T-helper 2 cell treated with Interferon-gamma antibody and Interleukin-4, amounts not matched to agents 100 ng/mL and 5 ng/mL, for 36 hours (primary cell): ENCODE results near the gene RPUSD1. TPM values are rescaled to one million over a fixed set of nuclear protein-coding genes. Genes with fewer than 3 reads are reported as not detected.

Experiments
- intact Hi-C: fragments of 100-400 bp; cut with micrococcal nuclease; formaldehyde crosslinking; loops from one replicate; pipeline ENCODE4 v1.15.1; 2023
- total RNA-seq: library from RNA; stranded (reverse); gene quantifications from 2 replicates; pipeline ENCODE4 v1.2.3, GENCODE V29; 2022

Gene RPUSD1
- total RNA-seq, 1 donor from 2014 or later: 34.8 TPM

DNA sequence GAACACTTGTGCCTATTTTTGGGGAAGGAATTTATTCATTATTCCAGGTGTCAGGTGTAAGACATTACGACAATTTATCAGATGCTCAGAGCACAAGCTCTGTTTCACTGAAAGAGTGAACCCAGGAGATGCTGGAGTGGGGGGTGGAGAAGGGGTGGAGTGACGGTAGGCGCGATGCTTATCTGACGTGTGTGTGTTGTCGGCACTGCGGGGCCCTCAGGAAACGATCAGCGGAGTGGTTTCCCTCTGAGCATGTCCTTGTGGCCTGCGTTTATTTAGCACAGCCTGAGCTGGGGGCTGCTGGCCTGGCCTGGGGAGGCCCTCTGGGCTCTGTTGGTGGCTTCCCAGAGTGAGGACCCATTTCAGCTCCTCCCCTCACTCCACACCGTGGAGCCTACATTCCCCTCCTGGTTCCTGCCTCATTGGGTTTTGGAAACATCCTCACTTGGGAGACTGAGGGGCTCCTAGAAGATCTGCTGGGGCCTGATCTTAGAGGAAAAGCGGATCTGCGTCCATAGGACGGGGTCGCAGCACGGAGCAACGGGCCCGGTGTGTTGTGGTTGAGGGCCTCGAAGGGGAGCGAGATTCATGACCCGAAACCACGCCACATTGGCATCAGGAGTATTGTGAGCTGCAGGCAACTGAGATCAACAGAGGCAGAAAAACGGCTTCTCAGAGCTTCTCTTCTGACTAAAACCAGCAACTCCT, 31.3 kb upstream of the RPUSD1 start:
- intact Hi-C loops: no loop called here

DNA sequence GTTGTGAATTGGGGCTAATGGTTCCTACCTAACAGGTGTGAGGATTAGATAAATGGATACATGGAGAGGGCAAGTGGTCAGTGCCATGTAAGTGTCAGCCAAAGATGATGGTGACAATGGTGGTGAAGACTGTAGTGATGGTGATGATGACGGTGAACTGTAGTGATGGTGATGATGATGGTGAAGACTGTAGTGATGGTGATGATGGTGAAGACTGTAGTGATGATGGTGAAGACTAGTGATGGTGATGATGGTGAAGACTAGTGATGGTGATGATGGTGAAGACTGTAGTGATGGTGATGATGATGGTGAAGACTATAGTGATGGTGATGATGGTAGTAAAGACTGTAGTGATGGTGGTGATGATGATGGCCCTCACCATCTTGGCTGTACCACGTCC, 30.4 kb upstream of the RPUSD1 start:
- intact Hi-C loops: no loop called here

DNA sequence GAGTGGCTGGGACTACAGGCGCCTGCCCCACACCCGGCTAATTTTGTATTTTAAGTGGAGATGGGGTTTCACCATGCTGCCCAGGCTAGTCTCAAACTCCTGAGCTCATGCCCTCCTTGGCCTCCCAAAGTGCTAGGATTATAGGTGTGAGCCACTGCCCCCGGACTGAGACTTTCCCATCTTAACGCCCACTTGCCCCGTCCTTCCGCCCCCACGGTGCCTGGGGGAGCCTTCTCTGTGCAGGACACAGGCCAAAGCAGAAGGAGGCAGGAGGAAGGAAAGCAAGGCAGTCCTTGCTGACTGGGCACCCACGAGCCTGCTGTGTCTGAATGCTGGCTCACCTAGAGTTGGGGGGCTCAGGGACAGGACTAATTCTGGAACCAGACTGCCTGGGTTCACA, 30.0 kb upstream of the RPUSD1 start:
- intact Hi-C loops: no loop called here

DNA sequence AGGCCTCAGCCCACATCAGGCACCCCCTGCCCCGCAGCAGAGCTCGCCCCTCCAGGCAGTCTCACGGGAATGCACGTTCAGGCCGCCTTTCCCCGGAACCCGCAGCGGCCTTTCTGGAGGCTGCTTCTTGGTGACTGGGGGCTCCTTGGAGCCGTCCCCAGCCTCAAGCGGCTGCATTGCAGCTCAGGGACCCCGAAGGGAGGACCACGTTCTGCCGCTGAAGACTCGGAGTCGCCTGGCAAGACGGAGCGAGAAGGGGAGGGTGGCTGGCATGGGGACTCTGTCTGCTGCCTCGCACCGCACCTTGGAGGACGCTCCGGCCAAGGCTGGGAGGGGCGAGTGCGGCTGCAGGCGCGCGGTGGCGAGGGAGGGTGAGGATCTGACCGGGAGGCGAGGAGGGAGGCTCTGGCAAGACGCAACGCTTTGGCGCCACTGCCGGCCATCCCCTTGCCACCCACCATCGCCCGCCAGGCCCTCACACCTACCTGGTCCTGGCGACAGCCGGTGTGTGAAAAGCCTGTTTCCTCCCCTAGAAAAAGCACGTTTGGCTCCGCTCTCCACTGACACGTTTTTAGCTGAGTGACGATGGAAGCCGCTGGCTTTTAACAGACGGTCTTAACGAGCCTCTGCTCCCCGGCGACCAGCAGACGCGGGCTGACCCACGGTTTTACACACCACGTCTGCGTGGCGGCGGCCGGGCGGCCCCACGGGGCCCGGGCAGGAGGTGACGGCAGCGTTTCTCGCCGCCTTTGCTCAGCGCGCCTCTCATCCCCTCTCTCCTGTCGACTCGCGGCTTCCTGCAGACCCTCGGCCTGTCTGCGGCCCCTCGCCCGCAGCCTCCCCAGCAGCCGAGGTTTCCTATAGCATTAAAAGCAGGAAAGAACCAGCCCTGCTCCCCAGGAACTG, 29.1 kb upstream of the RPUSD1 start:
- intact Hi-C loops: no loop called here

DNA sequence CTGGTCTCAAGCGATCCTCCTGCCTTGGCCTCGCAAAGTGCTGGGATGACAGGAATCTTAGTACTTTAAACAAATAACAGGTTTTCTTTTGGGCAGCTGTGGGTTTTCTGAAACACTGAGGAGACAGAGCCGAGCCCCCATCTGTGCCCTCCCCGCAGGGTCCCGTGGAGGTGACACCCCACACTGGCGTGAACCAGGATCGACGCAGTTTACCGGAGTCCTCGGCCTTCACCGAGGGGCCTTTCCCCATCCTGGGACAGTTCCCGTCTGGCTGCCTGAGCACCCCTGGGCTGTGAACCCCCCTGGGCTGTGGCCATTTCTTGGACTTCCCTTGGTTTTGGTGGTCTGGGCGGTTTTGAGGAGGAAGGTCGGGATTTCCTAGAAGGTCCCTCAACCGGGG, 27.7 kb upstream of the RPUSD1 start:
- intact Hi-C loops: no loop called here

DNA sequence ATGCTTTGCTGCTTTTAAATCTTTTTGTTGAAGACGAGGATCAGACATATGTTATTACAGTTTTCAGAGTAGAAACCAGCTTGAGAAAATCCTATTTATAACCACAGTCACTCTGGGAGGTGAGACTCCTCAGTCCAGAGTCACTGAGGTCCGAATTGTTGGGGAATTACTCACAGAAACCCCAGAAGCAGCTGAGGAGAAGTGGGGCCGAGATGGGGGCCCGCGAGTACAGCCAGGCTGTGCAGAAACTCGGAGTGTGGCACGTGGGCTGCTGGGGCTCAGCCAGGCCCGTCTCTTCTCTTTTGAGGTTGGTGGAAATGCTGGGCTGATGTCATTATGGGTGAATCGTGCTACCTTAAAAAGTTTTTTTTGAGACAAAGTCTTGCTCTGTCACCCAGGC, 26.8 kb upstream of the RPUSD1 start:
- intact Hi-C loops: loop anchor here (5.0 kb wide), 1 partner anchor 242 kb away; no protein-coding TSS in a partner anchor

DNA sequence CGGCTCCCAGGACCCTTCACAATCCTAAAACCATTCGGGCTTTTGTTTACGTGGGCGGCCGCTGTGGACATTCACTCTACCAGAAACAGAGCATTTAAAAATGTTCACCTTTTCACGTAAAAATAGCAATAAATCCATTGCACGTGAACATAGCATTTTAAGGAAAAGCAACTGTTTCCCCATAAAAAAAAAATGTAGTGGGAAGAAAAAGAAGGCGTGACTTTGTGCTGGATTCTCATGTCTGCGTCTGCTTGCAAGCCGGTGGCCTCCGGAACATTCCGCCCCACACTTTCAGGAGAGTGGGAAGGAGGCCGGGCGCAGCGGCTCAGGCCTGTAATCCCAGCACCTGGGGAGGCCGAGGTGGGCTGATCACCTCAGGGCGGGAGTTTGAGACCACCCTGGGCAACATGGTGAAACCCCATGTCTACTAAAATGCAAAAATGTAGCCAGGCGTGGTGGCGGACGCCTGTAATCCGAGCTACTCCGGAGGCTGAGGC, 25.8 kb upstream of the RPUSD1 start:
- intact Hi-C loops: loop anchor here (2.0 to 5.0 kb wide), 2 partner anchors 243 to 289 kb away; no protein-coding TSS in a partner anchor

DNA sequence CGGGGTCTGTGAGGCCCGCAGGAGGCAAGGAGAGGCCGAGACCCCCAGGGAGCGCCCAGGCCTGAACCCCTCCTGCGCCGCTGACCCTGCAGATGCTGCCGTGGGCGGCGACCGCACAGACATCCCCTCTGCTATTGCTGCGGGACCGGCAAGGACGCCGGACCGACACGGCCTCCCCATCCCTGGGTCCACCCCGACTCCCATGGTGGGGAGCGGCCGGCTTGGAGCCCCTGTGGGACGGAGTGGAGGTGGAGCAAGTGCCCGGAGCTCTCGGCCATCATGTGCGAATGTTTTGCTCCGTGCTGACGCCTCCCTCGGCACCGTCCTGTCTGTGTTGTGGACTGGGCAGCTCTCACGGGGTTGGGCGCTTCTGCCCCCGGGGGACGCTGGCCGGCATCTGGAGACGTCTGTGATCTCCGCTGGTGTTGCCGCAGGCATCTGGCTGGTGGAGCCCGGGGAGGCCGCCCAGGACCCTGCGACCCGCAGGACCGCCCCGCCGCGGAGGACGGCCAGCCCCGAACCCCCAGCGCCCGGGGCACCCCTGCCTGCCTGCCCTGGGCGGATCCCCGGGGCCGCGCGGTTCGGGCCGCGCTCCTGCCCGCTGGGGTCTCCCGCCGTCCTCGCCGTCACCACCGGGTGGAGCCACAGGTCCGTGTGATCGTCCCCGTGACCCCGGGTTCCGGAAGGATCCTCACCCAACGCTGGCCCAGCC, 25.2 kb upstream of the RPUSD1 start:
- intact Hi-C loops: loop anchor here (2.0 to 5.0 kb wide), 2 partner anchors 244 to 289 kb away; no protein-coding TSS in a partner anchor

DNA sequence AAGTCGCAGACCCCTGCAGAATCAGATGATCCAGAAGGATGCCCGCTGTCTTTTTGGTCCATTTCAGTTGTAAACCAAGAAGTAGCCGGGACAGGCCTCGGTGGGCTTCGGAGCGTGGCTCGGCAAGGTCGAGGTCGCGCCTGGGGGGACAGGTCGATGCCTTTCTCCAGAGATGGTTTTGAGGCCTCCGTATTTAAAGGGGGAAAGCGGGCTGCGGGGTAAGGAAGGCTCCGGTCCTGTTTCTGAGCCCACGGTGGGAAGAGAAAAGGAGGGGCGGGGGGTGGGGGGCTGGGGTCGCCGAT, 19.9 kb upstream of the RPUSD1 start:
- intact Hi-C loops: no loop called here

DNA sequence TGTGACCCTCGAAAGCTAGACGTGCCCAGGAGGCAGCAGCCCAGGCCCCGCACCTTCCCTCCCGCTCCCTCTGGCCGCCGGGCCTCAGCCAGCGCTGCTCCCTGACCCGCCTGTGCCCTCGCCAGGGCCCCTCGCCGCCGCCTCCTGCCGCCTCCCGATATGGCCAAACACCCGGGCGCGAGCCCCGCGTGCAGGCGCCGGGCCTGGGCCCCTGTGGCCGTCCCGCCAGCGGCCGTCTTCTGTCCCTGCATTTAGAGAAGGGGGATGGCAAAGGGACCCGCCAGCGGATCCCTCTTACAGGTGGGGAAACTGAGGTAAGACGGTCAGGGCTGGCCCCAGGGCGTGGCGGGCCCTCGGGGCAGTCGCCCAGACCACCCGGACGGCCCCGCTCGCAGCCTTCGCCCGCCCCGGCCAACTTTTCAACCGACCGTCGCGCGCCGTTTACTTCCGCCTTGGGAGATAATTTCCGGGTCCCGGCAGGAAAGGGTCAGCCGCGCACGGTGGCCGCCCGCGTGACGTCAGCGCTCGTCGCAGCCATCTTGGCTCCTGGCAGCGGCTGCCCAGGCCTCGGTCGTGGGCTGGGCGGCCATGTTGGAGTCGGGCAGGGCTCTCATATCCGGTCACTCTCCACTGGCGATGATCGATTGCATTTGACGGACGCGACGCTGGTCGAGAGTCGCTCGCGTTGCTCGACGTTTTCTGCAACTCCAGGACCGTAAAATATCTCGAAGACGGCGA, 19.3 kb upstream of the RPUSD1 start:
- intact Hi-C loops: loop anchor here (1.0 kb wide), 1 partner anchor 19 kb away; the partner anchor contains the start of genes CHTF18 and RPUSD1

DNA sequence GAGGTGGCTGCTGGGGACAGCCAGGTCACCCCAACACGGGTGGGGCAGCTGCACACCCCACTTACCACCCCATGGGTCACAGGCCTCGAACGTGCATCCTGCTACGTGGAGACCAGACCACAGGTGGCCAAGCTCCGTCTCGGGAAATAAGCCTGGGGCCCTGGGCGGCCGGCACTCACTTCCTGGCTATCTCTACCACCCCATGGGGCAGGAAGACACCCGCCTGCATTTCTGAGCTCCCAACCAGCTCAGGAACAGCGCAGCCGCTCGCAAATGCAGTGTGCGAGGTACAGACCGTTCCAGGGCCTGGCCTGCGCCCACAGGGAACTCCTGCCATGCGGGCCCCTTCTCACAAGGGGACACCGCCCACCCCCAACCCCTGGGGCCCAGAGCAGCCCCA, 17.3 kb upstream of the RPUSD1 start:
- intact Hi-C loops: no loop called here

DNA sequence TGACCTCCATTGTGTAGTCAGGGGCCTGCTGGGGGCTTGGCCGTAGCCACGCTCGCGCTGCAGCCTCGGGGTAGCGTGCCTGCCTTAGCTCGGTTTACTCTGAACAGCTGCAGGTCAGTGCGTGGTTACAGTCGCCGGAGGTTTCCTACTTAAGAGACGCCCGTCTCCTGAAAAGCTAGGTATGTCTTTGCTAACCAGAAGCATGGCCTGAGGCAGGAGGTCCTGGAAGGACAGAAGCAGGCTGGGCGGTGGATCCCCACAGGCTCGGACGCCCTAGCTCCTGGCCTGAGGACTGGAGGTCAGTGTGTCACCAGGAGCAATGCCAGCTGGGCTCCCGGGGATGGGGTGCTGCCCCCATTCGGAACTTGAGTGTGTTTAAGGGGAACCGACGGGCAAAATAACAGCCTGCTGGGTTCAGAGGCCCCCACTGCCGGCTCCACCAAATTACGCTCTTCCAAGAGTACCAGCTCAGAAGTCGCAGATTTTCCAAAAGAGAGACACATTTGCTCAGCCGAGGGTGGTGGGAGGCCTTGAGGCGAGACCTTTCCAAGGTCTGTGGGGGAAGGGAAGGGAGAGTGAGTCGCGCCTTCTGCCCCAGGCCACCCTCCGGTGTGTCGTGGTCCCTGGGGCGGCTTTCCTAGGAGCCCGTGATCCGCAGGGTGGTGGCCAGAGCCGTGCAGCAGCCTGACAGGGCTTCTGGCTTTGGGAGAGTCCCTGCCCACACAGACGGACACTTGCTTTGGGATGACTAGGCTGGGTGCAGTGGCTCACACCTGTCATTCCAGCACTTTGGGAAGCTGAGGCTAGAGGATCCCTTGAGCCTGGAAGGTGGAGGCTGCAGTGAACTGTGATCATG, 16.2 kb upstream of the RPUSD1 start:
- intact Hi-C loops: no loop called here

DNA sequence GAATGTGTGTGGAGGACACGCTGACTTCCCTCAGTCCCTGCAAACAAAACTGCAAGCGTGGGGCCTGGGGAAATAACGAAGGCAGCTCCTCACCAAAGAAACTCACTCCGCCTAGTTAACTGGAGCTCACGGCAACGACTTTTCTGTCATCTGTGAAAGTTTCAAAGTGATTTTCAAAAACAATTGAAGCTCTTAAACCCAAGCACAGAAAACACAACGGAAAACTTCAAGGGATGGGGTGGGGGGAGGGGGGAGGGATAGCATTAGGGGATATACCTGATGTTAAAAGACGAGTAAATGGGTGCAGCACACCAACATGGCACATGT, 15.5 kb upstream of the RPUSD1 start:
- intact Hi-C loops: no loop called here

DNA sequence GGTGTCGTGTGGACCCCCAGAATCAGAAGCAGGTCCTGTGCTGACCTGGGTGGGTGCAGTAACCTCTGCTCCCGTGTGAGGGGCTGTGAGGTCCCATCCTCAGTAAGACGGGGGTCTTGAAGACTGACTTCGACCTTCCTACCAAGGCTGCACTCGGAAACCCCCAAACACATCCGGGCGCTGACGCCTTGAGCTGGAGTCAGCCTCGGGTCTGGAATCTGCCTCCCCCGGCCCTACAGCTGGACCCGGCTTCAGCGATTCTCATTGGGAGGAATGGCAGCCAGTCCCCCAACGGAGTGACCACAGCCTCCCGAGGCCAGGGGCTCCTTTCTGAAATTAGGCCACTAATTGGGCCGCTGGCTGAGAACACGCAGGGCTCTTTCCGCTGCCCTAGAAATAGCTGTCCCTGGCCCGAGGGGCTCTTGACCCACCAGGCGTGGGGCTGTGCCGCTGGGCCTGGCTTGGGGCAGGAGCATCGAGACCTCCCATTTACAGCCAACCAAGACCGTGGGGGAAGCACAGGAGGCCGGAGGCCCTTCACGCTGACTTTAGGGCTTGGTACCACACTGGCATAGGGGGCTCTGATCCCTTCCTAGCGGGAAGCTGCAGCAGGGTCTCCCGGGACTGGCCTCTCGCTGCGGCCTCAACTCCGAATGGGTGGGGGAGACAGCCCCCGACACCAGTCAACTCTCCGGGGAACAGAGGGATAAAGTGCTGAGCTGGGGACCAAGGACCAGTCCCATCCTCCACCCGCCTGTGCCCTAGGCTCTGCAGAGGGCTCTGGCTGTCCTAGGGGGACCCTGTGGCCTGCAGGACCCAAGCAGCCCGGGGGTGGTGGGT, 15.0 kb upstream of the RPUSD1 start:
- intact Hi-C loops: no loop called here

DNA sequence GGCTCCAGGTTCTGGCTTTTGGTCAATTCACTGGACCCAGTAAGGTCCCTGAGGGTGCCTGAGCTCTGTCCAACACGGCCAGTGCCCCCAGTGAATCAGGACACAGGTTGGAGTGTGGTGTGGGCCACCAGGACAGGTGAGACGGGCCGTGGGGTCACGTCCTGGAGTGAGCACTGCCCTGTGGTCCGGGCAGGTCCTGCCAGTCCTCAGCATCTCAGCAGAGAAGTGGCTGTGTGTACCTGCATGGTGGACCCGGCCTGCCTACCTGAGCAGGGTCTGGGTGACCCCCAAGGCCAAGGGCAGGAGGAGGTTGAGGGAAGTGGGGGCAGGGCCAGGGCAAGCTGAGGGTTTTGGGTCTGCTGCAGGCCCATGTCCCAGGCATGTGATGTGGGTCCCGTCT, 14.3 kb upstream of the RPUSD1 start:
- intact Hi-C loops: no loop called here

DNA sequence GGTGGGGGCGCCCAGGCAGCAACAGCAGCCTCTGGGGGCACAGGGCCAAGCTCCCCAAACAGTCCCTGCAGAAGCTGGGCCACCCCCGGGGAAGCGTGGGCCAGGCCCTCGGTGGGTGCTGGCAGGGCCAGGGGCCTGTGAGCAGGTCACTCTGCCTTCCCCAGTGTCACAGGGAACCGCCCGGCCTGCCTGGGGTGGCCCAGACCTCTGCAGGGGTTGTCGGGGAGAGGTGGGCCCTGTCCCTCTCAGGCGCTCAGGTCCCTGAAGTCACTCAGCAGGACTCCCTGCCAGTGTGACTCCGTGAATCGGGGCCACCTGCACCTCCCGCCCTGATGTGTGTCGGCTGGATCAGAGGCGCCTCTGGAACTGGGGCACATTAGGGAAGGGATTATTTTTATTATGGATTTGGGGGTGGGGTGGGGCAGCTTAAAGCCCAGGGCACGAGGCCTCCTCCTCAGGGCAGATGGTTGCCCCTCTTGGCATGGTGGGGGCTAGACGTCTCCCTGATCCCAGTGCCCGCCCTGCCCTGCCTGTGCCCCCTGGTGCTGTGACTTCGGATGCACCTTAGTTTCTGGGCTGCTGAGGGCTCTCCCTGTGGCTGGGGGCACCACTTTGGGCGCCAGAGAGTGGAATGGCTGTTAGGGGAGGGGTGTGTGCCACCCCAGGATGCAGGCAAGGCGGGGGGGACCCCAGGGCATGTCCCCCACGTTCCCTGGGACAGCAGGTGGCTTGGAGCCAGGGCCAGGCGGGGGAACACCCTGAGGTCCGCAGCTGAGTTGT, 13.6 kb upstream of the RPUSD1 start:
- intact Hi-C loops: no loop called here

DNA sequence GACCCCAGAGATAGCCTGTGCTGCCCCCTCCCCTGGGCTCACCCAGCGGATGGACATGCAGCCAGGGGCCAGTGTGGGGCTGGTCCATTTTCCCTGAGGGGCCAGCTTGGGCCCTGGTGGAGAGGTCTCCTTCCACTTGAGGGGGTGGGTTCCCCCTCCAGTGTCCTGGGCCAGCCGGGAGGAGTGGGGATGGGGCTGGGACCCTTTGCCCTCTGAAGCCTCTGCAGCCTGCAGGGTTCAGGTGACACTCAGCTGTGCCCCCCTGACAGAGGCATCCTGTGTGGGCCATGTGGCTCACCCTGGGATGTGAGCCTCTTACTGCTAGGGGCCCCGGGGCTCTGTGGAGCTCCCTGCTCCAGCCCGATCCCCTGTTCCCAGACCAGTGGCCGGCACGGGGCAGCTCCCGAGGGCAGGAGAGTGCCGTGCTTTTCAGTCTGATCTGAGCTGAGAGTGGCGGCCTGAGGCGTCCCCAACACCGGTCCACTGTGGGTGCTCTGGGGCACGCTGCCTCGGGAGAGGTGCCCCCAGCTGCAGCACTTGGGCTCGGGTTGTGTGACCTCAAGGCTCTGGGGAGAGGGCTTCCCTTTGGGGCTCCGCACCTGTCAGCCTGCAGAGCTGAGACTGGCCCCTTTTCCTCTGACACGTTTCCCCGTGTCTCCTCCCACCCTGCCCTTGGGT, 12.8 kb upstream of the RPUSD1 start:
- intact Hi-C loops: no loop called here
